Globus pallidus (tissue), 1 donor: ENCODE data around the gene FNDC8.
A peak's percentile ranks its signal among the peaks of the same experiment; 100 is the strongest.
"Not testable (repeated sequence)": the region's sequence is repeated elsewhere in the genome, so short reads cannot be mapped to it uniquely, and the experiment has no call there.

Source experiments
- DNase-seq: peaks from one replicate; pipeline ENCODE4 v3.0.0-alpha.2; 2015; ENCODE audit warnings: low spot score

The FNDC8 gene

GRCh38 chr17:35095741-35096140 is 25.7 kb upstream of the FNDC8 start:
- DNase-seq = no peak

- DNase-seq = no peak
Observed at GRCh38 chr17:35097776-35098175, 23.6 kb upstream of the FNDC8 start.

- DNase-seq = no peak
Observed at GRCh38 chr17:35099908-35100307, 21.5 kb upstream of the FNDC8 start.

DNA sequence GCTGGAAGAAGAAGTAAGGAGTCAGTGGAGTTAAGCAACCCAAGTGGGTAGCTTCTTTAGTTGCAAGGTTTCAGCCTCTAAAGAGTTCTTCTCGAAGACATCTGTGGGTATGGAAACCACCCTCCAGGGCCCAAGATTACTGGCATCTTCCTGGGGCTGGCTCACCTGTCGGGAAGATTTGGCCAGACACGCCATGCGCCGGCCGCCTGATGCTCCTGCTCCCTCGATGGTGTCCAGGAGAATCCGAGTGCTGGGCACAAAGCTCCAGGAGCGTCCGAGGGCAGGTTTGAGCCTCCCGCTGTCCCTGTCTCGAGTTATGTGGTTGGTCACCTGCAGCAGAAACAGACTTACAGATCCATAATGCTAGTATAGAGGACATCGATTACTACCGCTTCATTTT is 20.4 kb upstream of the FNDC8 start:
- no peak for DNase-seq

- no peak for DNase-seq
Observed at GRCh38 chr17:35101725-35102124, 19.7 kb upstream of the FNDC8 start.

DNA sequence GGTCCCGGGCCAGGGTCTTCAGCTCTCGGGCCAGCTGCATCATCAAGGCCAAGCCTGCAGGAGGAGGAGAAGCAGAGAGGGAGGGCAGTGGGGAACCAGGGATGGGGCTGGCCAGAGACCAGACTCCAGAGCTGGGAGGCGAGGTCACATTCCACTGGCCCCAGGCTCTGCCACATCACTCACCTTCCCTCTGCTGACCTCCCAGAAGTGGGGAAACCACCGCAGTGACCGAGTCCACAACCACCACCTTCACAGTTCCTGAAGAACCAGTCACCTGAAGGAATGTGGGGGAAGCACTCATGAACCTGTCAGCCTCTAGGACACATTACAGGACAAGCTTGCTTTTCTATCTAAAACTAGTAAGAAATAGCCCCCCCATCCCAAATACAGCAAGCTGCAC is 18.1 kb upstream of the FNDC8 start:
- DNase-seq = no peak

DNA sequence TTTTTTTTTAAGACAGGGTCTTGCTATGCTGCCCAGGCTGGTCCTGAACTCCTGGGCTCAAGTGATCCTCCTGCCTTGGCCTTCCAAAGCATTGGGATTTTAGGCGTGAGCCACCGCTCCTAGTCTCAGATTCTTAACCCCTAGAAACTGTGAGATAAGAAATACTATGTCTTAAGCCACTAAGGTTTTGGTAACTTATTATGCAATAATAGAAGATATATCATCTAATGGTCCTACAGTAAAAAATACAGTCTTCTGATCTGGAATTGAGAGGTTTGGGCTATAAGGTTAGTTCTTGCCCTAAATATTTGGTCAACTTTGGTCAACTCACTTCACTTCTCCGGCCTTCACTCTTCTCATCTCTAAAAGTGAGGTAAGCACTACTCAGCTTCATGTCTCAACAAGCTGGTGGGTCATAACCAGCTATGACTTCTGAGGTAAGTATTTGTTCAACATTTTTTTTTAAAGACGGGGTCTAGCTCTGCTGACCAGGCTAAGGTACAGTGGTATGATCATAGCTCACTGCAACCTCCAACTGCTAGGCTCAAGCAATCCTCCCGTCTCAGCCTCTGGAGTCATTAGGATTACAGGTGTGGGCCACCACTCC is 16.5 kb upstream of the FNDC8 start:
- no peak for DNase-seq

DNA sequence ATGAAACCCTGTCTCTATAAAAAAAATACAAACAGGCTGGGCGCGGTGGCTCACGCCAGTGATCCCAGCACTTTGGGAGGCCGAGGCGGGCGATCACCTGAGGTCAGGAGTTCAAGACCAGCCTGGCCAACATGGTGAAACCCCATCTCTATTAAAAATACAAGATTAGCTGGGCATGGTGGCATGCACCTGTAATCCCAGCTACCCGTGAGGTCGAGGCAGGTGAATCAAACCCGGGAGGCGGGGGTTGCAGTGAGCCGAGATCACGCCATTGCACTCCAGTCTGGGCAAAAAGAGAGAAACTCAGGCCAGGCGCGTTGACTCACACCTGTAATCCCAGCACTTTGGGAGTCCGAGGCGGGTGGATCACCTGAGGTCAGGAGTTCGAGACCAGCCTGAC is 10.6 kb upstream of the FNDC8 start:
- not testable (repeated sequence) for DNase-seq

DNA sequence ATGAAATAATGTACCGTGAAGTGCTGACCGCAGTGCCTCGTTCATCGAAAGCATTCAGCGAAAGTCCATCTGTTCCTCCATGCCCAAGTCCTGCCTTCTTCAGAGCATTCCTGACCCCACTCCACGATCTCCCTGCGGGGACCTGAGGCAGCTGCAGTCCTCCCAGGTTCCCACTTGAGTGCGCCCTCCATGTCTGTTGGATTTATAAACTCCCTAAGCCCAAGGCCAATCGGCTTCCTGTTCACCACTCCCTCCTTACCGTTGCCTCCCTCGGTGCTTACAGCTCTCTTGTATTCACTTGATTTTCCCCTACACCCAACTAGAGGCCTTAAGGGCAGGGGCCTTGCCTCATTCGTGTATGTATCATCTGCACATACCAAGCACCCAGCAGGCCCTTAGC is 4.6 kb upstream of the FNDC8 start:
- no peak for DNase-seq

GRCh38 chr17:35117984-35118383 is 3.4 kb upstream of the FNDC8 start:
- DNase-seq = peak; percentile 18

DNA sequence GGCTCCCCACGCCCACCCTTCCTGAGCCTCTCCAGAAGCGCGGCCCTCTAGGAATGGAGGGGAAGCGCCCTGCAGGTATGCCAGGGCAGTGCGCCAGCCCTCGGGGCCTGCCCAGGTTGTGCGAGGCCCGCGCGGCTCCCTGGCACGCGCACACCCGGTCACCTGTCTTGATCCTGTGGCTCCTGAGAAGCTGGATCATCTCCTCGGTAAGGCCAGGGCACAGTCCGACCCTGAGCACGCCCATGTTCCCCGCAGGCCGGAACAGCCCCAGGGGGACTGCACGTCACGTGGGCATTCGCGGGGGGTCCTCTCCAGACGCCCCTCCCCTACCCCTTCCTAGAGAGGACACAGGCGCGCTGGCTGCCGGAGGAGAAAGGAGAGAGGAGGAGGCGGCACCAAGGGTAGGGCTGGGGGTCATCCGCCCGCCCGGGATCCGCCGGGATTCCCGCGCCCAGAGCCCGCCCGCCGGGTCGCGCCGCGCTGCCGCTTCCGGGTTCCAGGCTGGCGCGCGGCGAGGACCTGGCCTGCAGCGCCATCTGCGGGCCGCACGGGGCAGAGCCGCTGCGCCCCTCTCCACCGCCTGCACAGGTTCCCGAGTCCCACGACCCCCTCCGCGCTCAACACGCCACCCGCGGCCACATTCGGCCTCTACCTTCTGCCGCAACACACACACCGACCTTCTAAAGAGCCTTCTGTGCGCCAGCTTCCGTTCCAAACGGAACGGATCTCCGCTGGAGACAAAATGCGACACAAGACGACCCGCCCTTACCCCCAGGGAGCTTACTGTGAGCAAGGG is 1.8 kb upstream of the FNDC8 start, which contains the start of gene RAD51D:
TSS of gene RAD51D (minus strand) at position 491 of the 796 bp plus-strand sequence. CDS start at position 244, 247 bp downstream.
- DNase-seq = peak; percentile 58

DNA sequence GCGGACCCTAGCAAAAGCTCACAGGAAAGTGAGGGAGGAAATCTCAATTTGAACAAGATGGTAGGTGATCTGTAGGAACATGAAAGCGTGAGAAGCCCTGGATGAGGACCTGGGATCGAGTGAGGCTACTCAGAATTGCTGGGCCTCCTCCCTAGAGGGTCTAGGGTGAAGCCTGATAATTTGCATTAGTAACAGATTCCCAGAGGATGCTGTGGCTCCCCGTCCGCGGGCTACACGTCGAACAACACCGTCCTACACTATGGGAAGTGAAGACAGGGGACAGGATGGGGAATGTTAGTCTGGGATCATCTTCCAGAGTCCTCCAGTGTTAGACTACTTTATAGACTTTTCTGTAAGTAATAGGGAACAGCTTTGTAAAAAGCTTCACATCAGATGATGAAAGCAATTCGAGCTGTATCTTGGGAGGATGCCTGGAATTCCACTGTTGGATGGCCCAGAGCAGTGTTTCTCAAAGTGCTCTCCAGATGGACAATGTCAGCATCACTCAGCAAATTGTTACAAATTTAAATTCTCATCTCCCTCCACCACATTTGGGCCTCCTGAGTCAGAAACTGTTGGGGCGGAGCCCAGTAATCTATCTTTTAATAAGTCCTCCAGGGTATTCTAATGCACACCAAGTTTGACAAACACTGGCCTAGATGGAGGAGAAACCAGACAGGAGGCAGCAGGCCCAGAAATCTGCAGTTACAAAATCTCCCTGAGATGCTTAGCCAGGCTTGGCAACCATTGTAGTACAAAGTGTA is 6.5 kb downstream of the FNDC8 start:
- DNase-seq = no peak

DNA sequence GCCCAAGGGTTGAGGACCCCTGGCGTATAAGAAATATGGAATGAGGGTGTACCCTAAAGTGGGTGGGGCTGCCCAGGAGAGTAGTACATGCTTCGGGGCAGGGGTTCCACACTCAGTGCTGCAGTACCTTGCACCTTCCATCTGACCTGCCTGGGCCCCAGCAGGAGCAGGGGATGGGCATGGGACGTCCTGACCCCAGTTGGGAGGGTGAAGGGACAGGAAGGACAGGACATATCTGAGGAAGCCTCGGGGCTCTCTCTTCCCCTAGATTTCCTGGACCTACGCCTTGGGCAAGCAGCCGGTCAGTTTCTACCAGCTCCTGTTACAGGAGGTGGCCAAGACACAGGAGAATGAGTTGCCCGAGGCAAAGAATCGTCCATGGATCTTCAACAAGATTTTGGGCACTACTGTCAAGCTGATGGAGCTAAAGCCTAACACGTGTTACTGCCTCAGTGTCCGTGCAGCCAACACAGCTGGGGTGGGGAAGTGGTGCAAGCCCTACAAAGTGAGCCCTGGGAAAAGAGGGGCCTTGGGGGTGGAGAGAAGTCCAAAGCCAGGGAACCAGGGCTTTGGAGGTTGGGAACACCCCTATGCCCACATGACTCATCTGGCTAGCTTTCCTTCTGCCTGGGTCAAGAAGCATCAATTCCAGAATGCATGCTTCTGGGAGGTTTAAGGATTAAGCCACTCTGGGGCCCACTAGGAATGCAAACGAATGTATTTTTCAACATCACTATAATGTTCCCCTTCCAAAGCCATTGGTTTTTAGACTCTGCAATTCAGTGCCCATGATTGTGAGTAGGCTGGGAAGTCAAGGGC is 7.9 kb downstream of the FNDC8 start:
- no peak for DNase-seq

- DNase-seq = no peak
Observed at GRCh38 chr17:35129973-35130351, 8.5 kb downstream of the FNDC8 start.

GRCh38 chr17:35130392-35130791 is 9.0 kb downstream of the FNDC8 start:
- no peak for DNase-seq

DNA sequence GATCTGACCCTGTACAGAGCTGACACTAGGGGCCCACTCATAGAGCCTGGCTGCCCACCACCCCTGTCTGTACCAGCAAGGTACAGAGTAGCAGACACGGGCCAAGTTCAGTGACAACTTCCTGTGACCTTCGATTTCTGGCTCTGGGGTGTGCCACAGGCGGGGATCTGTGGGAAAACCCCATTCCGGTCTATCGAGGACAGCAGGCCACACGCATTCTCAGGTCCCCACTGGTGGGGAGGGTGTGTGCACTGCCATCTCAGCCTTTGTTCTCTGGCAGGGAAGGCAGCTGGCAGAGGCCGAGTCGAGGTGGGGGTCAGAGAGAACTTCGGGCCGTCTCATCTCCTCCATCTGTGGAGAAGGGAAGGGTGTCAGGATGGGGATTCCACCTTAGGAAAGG is 10.7 kb downstream of the FNDC8 start:
- DNase-seq = no peak

- no peak for DNase-seq
Observed at GRCh38 chr17:35132816-35133550, 11.6 kb downstream of the FNDC8 start.

- no peak for DNase-seq
Observed at GRCh38 chr17:35135322-35135721, 13.9 kb downstream of the FNDC8 start.

GRCh38 chr17:35138218-35138617 is 16.8 kb downstream of the FNDC8 start:
- DNase-seq = no peak

- DNase-seq = peak; percentile 57
Observed at GRCh38 chr17:35141681-35142466, 20.5 kb downstream of the FNDC8 start, which contains the start of gene NLE1. Gene NLE1, minus strand, starts transcription at chr17:35142303. Its CDS starts 28 bp downstream, at chr17:35142275.

- DNase-seq = no peak
Observed at GRCh38 chr17:35142467-35142796, 21.0 kb downstream of the FNDC8 start.
